ENCODE results near the gene AQP11.
A peak's percentile ranks its signal among the peaks of the same experiment; 100 is the strongest.
"Not testable (repeated sequence)": the region's sequence is repeated elsewhere in the genome, so short reads cannot be mapped to it uniquely, and the experiment has no call there.

Gene AQP11

DNA sequence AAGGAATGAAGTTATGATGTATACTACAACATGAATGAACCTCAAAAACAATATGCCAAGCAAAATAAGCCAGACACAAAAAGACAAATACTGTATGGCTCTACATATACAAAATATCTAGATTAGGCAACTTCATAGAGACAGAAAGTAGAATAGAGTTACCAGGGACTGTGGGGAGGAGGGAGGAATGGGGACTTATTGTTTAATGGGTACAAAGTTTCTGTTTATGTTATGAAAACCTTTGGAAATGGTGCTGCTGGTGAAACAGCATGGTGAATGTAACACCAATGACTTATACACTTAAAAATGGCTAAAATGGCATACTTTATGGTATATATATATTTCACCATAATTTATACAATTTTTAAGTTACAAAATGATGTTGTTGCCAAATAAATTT, 4.1 kb downstream of the AQP11 start:
- no peak for DNase-seq (ENCODE audit: low read depth)

DNA sequence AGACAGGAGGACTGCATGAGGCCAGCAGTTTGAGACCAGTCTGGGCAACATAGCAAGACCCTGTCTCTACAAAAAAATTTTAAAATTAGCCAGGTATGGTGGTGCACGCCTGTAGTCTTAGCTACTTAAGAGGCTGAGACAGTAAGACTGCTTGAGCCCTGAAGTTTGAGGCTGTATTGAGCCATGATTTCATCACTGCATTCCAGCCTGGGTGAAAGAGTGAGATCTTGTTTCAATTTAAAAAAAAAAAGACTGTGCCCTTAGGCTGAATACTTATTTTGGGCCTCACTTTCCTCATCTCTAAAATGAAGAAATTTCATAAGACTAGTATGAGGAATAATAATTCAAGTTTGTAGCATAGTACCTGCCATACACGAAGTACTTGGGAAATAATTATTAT, 6.9 kb downstream of the AQP11 start:
- DNase-seq (ENCODE audit: low read depth): peak; percentile 51

DNA sequence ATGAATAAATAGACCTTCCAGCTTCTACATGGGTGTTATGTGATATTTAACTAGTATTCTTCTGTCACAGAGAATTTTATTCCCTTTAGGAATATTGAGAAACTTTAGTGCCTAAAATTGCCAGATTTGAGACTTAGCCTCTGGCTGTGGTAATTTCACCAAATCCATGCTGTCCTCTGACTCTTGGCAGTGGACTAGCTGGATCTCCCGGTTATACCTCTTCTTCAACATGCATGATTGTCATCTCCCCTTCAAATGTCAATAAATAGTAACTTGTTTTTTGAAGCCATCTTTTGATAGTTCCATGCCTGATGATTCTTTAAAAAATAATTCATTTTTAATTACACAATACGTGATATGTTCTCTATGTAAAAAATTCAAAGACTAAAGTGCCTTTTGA, 8.4 kb downstream of the AQP11 start:
- no peak for DNase-seq (ENCODE audit: low read depth)

DNA sequence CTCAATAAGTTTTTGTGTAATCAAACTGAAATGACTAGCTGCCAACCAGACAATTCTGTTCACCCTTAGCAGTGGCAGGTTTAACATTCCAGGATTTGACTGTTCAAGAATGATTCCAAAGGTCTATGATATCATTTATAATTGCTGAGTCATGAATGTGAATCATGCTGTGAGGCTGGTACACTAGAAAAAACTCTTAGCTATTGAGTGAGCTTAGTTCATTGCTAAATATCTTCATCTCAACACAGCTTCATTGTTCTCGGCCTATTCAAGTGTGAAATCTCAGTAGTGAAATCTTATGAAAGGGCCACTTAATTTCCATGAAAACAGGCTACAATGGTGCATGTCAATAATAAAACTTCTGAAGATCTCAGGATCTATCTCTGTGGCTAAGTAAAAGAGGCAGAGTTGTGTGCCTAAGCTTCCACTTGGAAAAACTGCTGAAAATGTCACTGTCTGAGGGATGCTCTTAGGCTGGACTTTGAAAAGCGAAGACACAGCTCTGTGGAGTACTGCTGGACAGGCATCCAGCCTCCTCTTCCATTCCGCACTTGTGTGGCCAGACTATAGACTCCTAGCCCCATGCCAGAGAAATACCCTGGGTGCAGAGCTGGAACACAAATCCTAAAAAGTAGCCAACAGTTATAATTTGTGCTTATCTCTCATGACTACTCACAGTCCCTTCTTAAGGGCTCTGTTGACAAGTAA, 12.8 kb downstream of the AQP11 start:
- peak; percentile 76 for DNase-seq (ENCODE audit: low read depth)

DNA sequence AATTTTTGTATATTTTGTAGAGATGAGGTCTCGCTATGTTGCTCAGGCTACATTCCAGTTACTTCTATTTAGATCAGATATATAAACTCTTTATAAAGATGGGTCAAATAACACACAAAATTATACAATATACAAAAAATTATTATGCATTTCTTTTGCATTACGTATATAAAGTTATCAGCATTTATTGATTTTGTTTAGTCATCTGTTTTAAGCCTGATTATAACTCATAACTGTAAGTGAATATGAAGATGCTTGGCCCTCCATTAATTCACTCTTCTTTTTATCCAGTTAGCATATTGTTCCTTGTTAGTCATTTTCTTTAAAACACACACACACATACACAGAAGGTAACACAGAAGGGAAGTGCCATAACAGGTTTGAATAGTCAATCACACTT, 14.5 kb downstream of the AQP11 start:
- no peak for DNase-seq (ENCODE audit: low read depth)

DNA sequence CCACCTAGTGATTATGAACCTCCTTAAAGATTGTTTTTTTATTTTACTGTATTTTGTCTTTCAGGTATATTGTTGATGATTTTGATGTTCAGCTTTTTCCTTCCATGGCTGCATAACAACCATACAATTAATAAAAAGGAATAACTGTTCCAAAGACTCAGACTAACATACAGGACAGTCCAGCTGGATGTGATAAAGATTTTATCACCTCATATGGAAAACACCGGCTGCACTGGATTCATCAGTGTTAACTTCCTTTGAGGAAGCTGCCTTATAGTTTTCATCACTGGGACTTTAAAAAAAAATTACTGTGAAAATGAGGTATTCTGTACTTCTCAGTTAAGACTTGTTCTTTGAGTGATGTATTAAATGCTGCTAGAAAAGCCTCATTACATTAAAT, 19.5 kb downstream of the AQP11 start:
- DNase-seq (ENCODE audit: low read depth): no peak

DNA sequence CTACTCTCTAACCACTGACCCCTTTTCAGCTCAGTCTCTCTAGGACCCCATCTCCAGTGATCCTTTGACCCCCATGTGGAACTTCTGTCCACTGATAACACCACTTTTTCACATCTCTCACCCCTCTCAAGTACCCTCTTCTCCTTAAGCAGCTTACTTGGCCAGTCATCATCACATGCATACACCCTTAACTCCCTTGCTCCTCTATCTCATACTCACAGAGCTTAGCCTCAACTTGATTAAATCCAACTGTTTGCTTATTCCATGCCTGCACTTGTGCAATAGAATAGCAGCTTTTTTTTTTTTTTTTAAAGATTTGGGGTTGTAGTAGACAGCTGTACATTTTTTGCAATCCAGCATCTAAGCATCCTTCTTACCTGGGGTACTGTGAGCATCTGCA, 22.2 kb downstream of the AQP11 start:
- no peak for DNase-seq (ENCODE audit: low read depth)

DNA sequence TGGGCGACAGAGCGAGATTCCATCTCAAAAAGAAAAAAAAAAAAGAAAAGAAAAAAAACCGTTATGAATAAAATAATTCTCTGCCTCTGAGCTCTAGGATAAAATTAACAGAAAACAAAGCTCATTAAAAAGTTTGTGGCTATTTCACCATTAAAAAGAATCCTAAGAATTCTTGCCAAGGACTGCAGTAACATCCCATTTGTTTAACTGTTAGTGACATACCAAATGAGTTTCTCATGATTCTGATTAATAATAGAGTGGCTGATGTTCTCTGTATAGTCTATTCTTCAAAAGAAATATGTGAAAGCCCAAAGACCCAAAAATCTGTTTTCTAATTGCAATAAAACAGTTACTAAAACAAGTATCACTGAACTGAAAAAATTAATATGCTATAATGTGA, 28.1 kb downstream of the AQP11 start:
- DNase-seq (ENCODE audit: low read depth): no peak

DNA sequence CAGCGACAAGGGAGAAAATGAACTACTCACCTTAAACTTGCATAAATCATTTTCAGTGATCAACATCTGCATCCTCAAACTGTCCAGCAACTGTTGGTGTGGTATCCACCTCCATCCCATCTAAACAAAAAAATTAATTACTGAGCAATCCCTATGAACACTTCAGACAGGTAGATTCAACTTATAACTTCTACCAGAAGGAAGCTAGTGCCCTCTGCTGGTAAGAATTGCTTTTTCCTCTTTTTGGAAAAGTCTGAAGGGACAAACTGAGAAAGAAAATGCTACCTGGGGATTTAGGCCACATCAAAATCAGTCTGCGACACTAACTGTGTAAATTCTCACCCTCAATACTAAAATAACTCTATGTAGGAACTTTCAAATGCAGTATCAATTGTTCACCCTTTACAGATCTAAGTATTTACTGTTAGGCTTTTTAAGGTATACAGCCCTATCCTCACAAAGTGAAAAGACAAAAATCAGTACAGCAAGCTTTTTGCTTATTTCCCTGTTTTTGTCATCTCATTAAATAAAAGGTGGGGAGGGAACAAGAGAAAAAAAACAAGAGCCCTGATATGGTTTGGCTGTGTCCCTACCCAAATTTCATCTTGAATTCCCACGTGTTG, 29.9 kb downstream of the AQP11 start:
- DNase-seq (ENCODE audit: low read depth): no peak

DNA sequence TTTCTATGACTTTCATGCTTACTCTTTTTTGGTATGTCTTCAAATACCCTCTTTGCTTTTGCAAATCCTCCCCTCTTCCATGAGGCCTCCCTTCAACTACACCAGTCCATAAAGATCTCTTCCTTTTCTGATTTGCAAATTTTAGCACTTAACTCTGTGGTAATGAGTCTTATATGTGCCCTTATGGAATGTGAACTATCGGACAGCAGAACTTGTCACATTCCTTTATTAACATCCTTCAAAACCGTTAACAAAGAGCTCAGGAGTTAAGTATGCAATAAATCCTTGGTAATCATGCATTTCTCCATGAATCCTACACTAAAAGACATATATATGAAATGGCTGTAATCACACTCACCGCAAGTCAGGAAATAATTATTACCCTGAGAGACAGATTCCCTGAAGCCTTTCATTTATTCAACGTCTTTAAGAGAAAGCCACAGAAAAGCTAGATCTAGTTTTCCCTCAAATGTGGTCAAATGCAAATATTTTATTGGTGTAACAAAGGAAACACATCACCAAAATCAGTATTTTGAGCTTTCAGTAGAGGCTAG, 40.5 kb downstream of the AQP11 start:
- DNase-seq (ENCODE audit: low read depth): no peak

DNA sequence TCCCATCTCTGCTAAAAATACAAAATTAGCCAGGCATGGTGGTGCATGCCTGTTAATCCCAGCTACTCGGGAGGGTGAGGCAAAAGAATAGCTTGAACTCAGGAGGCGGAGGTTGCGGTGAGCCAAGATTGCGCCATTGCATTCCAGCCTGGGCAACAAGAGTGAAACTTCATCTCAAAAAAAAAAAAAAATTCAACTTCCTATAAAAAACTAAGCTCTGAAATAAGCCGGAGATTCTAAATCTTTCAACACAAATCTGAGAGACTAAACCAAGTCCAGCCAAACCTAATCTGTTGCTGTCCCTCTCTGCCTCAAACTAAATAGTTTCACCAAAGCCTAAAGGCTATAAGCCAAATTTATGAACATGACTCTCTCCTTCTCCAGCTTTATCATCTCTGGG, 44.2 kb downstream of the AQP11 start:
- not testable (repeated sequence) for DNase-seq (ENCODE audit: low read depth)

DNA sequence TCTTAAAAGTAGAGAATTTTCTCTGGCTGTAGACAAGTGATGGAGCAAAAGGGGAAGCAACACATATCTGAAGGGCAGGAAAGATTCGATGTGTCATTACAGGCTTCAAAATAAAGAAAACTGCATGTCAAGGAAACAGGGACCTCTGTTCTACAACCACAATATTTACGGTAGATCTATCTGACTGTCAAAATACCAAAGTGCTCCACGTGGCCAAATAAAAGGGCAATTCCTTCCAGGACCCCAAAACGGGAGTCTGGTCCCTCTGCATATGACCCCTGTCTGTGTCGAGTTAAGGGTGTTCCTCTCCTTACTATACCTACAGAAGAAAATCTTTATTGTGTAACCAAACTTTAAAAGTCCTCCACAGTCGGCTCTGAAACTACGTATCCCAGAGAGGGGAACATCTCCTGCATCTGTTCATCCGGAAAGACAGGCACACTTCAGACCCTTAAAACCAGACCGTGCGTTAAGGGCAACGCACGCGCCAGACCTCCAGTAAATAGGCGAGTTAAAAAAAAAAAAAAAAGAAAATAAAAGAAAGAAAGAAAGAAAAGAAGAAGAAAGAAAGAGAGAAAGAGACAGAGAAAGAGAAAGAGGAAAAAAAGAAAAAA, 47.1 kb downstream of the AQP11 start:
- no peak for DNase-seq (ENCODE audit: low read depth)

DNA sequence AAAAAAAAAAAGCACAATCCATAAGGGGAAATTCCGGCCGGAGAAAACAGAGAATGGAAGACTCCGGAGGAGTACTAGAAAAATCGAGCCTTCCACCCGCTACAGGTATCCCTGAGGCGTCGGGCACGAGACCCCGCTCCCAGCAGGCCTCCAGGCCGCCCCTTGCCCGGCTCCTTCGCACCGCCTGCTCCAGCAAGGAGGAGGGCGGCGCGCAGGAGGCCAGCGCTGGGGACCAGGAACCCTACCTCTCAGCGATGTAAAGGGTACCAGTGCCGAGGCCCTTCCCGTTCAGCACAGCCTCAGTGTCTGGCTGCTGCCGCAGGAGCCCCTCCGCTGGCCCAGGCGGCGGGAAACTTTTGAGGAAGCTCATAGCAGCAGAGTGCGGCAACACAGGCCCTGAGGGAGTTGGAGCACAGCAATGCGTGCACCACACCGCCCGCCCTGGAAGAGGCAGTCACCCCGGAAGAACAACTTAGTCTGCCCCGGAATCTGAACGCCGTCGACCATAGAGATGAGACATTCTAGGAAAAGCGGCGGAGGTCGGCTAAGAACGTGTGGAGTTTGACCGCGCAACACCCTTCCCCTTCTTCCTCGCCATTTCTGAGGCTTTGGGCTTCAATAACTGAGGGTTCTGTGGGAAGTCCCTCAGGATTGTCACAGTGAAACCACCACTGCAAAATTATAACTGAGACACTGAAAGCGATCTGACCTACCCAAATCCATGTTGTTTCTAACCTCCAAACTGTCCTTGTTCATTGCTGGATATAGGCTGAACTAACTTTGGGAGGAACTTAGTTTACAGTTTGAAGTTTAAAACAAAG, 47.8 kb downstream of the AQP11 start, which contains the start of gene CLNS1A:
TSS of gene CLNS1A (minus strand) at position 450 of the 821 bp plus-strand sequence. CDS start at position 370, 80 bp downstream.
- DNase-seq (ENCODE audit: low read depth): peak; percentile 53

DNA sequence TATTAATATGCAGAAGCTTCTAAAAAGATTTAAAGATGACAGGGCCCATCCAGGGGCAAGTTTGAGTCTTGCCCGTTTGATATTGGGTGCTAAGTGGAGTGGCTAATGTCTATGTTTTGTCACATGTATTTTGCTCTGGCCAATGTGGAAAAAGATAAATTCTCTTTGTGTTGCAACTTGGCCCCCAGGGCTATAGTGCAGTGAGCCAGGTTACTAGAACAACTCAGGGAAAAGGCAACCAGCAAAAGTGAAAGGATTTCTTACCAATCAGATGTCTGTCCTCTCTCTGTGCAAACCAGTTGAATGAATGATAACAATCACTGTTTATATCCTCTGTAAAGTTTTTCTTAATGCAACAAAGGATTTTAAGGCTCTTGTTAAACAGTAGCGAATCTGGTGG, 52.5 kb downstream of the AQP11 start:
- no peak for DNase-seq (ENCODE audit: low read depth)

DNA sequence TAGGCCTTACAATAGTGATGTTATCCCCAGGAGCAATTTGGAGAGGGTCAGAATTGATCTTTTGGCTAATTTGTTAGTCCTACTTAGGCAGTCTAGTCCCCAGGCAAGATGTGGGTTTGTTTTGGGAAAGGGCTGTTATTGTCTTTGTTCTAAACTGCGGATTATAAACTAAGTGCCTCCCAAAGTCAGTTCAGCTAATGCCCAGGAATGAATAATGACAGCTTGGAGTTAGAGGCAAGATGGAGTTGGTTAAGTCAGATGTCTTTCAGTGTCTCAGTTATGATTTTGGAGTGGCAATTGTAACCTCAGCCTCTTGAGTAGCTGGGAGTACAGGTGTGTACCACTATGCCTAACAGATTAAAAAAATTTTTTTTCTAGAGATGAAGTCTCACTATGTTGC, 55.1 kb downstream of the AQP11 start:
- no peak for DNase-seq (ENCODE audit: low read depth)

DNA sequence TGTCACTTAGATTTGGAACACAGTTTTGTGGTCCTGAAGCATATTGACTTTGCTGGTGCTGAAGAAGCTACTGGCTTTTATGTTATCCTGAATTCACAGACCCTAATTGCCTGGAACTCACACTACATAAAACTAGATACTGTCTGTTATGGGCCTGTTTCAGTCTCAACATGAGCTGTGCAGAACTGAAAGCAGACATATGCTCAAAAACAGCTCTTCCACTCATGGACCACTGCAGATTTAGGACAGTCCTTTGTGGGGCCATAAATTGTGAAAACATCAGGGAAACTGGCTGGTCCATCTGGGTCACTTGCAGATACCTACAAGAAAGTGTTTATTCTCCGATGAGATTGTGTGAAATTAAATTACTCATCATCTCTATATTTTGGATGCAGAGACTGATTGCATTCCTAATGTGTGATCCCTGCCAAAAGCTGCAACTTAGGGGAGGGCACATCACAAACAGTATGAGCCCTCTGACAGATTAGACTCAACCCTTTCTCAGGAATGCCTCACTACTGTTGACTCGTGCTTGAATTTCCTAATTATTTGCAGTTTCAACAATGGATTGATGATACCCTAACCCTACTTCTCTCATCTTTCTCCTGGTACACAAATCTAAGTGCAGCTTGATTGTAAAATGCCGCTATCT, 58.0 kb downstream of the AQP11 start:
- no peak for DNase-seq (ENCODE audit: low read depth)

DNA sequence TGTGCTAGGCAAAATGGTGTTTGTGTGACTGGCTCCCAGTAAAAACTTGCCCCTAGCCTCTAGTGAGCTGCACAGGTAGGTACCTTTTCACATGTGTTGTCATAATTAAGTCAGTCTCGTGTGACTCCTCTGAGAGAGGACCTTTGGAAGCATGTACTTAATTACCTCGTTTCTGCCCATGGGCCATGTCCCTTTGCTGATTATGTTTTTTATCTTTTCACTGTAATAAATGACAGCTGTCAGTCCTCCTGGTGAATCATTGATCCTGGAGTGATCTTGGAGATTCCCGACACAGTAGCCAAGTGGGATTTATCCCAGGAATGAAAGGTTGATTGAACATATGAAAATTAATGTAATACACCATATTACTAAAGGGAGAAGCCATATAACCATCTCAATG, 60.4 kb downstream of the AQP11 start:
- DNase-seq (ENCODE audit: low read depth): no peak

DNA sequence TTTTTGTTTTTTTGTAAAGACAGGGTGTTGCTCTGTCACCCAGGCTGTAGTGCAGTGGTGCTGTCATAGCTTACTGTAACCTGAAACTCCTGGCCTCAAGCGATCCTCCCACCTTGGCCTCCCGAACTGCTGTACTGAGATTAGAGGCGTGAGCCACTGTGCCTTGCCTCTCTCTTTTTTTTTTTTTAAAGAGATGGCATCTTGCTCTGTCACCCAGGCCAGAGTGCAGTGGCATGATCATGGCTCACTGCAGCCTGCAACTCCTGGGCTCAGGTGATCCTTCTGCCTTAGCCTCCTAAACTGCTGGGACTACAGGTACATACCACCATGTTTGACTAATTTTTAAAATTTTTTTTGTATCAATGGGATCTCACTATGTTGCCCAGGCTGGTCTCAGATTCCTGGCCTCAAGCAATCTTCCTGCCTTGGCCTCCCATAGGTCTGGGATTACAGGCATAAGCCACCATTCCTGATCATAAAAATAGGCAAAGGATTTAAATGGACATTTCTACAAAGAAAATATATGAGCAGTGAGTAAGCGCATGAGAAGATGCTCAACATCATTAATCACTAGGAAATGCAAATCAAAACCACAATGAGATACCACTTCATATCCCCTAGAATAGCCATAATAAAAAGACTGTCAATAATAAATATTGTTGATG, 65.1 kb downstream of the AQP11 start:
- DNase-seq (ENCODE audit: low read depth): no peak

DNA sequence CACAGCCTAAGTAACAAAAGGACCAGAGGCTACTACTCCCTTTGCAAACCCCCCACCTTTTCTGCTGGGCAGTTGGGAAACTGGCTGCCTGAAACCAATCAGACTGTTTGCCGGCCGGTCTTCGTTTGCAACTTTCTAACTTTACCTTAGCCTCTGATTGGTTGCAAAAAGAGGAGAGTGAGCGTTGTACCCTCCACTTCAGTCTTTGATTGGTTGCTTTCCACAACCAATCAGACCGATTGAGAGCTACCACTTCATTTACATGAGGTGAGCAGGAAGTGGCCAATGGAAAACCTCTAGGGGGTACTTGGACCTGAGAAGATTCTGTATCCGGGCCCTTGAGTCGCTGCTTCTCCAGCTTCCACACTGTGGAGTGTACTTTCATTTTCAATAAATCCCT, 66.6 kb downstream of the AQP11 start:
- no peak for DNase-seq (ENCODE audit: low read depth)

DNA sequence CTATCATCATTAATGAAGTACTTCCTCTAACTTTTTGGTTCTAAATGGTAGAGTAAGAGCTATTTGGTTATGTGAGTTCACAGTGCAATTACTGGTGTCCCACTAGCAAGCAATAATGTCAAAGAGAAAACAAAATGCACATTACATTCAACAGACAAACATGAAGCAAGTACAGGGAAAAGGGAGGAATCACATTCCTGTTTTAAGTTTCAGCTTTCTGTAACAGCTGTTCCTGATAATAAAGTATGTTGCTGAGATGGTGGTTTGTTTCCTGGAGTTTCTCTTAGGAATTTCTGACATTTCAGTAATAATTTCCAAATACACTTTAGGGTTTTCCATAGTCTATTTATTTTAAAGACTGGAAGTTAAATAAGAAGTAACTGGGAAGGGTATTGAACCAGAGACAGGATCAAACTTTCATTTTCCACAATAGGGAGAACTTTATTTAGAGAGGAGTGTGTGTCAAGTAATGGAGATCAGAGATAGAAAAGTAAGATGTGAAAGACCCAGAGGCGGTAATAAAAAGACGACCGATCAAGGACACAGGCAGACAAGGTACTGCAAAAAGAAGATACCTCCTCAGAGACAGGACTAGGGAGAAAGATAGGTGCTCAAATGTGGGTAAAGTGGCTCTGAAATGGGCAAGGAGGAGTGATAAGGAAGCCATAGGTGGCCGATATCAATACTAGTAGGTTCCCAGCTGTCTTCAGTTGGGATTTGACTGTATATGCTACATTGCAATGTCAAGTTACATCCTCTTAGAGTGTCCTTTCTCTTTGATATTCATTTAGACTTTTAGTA, 68.7 kb downstream of the AQP11 start:
- peak; percentile 50 for DNase-seq (ENCODE audit: low read depth)

Data from GM04503 (cell line).